ENCODE results near the gene RSPRY1.
"Not testable (repeated sequence)": the region's sequence is repeated elsewhere in the genome, so short reads cannot be mapped to it uniquely, and the experiment has no call there.

RSPRY1 gene

DNA sequence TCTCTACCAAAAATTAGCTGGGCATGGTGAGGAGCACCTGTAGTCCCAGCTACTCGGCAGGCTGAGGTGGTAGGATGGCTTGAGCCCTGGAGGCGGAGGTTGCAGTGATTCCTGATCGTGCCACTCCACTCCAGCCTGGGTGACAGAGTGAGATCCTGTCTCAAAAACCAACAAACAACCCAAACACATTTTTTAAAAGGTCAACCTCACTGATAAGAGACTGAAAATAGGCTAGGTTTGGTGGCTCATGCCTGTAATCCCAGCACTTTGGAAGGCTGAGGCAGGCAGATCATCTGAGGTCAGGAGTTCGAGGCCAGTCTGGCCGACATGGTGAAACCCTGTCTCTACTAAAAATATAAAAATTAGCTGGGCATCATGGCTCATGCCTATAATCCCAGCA is 89.8 kb downstream of the RSPRY1 start:
- H3K36me3 ChIP-seq (ENCODE audit: control insufficient read depth in 2 of 2, insufficient read depth in 2 of 2, low read length in 2 of 2); H3K4me3 ChIP-seq (ENCODE audit: low read length in 2 of 2); H3K9me3 ChIP-seq (ENCODE audit: control insufficient read depth in 2 of 2, low read length in 2 of 2); H3K27me3 ChIP-seq (ENCODE audit: control insufficient read depth in 1 of 2, insufficient read depth in 2 of 2, low read length in 2 of 2); H3K27ac ChIP-seq (ENCODE audit: low read length); H3K9ac ChIP-seq (ENCODE audit: low read length in 2 of 2); H3K4me1 ChIP-seq (ENCODE audit: control insufficient read depth, insufficient read depth, low read length): not testable (repeated sequence)

DNA sequence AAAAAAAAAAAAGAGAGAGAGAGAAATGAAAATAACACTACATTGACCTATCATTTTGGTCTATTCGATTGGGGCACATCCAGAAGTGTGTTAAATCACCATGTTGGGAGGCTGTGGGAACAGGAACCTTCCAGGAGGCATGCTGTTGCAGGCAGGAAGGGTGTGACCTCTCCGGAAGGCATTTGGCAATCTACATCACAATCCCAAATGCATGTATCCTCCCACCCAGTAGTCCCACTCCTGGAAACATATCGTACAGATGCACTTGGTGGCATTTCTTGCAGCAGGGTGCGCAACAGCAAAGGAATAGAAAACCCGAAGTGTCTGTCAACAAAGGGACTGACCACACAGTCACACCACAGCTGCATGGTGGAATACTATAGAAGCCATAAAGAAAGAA is 90.5 kb downstream of the RSPRY1 start:
- H3K27me3 ChIP-seq (ENCODE audit: control insufficient read depth in 1 of 2, insufficient read depth in 2 of 2, low read length in 2 of 2), result no peaks in the 10 kb centered on the region
- H3K4me3 ChIP-seq (ENCODE audit: low read length in 2 of 2), result no peak overlapping the region
- no peak overlapping the region for H3K27ac ChIP-seq (ENCODE audit: low read length)
- no peaks in the 10 kb centered on the region for H3K4me1 ChIP-seq (ENCODE audit: control insufficient read depth, insufficient read depth, low read length)
- no peaks in the 10 kb centered on the region for H3K36me3 ChIP-seq (ENCODE audit: control insufficient read depth in 2 of 2, insufficient read depth in 2 of 2, low read length in 2 of 2)
- H3K9ac ChIP-seq (ENCODE audit: low read length in 2 of 2), result no peak overlapping the region
- H3K9me3 ChIP-seq (ENCODE audit: control insufficient read depth in 2 of 2, low read length in 2 of 2), result no peaks in the 10 kb centered on the region

DNA sequence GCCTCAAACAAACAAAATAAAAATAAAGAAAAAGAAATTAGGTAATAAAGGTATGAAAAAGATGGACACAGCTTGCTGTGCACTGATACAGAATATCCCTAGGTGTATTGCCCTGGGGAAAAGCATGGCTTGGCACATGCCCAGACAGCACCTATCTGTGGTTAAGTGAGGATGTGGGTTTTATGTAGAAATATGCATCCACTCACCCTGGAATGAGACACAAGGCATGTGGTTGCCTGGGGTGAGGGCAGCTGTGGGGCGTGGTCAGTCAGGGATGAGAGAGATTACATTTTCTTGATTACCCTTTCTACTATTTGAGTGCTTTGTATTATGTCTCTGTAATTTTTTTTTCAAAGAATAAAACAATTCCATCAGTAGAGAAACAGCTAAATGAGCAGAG is 91.5 kb downstream of the RSPRY1 start:
- H3K4me1 ChIP-seq (ENCODE audit: control insufficient read depth, insufficient read depth, low read length), result no peaks in the 10 kb centered on the region
- no peak overlapping the region for H3K27ac ChIP-seq (ENCODE audit: low read length)
- peaks cover 0 to 3% of the 10 kb centered on the region in 2 donors for H3K27me3 ChIP-seq (ENCODE audit: control insufficient read depth in 1 of 2, insufficient read depth in 2 of 2, low read length in 2 of 2)
- no peak overlapping the region for H3K4me3 ChIP-seq (ENCODE audit: low read length in 2 of 2)
- H3K9me3 ChIP-seq (ENCODE audit: control insufficient read depth in 2 of 2, low read length in 2 of 2), result no peaks in the 10 kb centered on the region
- H3K36me3 ChIP-seq (ENCODE audit: control insufficient read depth in 2 of 2, insufficient read depth in 2 of 2, low read length in 2 of 2), result no peaks in the 10 kb centered on the region
- no peak overlapping the region for H3K9ac ChIP-seq (ENCODE audit: low read length in 2 of 2)

DNA sequence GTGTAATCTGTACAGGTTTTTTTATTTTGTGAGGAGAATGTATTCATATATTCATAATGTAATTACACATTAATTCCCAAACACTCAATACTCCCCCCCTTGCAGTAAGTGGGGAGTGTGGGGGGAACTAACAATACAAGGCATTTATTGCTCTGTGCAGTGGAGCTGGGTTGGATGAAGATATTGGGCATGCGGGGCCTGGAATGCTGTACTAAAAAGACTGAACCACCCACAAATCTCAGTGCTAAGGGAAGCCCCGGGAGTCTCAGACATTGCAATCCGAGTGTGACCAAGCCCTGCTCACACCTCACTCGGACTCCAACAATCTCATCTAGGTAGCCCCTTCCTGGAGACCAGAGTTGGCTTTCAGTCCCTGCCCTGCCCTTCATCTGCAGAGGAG is 92.4 kb downstream of the RSPRY1 start:
- Histone ChIP-seq H3K27me3 (ENCODE audit: control insufficient read depth in 1 of 2, insufficient read depth in 2 of 2, low read length in 2 of 2) (peaks cover 4 to 11% of the 10 kb centered on the region in 2 donors), H3K4me3 (ENCODE audit: low read length in 2 of 2) (no peak overlapping the region), H3K9ac (ENCODE audit: low read length in 2 of 2) (no peak overlapping the region), H3K9me3 (ENCODE audit: control insufficient read depth in 2 of 2, low read length in 2 of 2) (no peaks in the 10 kb centered on the region), H3K4me1 (ENCODE audit: control insufficient read depth, insufficient read depth, low read length) (no peaks in the 10 kb centered on the region), H3K27ac (ENCODE audit: low read length) (no peak overlapping the region), H3K36me3 (ENCODE audit: control insufficient read depth in 2 of 2, insufficient read depth in 2 of 2, low read length in 2 of 2) (no peaks in the 10 kb centered on the region)

DNA sequence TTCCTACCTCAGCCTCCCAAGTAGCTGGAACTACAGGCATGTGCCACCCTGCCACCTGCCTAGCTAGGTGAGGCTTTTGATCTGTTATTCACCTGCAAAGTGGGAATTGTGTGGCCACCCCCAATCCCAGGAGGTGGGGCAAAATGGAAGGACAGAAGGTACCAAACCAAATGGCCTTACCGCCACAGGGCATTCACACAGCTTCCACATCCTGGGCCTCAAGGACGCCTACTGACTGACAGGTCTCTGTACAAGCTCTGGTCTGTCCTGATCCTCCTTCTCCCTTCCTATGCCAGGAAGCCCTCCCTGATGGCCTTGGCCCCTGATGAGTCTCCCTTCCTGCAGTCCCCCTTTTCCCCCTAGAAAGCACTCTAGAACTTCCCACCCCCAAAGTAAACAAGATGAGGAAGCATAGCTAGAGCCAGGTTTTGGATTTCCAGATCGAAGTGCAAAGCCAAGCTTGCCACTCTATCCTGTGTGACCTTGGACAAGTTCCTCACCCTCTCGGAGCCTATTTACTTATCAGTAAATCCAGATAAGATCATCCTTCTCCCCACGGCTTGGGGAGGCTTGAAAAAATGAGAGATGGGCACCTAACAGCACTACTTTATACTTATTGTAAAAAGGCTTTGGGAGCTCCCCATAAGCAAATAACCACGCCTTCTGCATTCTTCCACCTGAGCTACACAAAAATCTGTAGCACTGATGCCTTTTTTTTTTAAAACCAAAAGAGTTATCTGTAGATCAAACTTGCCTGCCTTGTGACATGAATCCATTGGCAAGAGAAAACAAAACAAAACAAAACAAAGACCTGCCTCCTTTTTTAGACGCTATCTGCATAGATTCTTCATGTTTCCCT is 93.9 kb downstream of the RSPRY1 start:
- no peak overlapping the region for H3K4me3 ChIP-seq (ENCODE audit: low read length in 2 of 2)
- H3K36me3 ChIP-seq (ENCODE audit: control insufficient read depth in 2 of 2, insufficient read depth in 2 of 2, low read length in 2 of 2), result no peaks in the 10 kb centered on the region
- no peaks in the 10 kb centered on the region for H3K9me3 ChIP-seq (ENCODE audit: control insufficient read depth in 2 of 2, low read length in 2 of 2)
- H3K27ac ChIP-seq (ENCODE audit: low read length), result no peak overlapping the region
- peaks cover 11% of the 10 kb centered on the region for H3K4me1 ChIP-seq (ENCODE audit: control insufficient read depth, insufficient read depth, low read length)
- H3K27me3 ChIP-seq (ENCODE audit: control insufficient read depth in 1 of 2, insufficient read depth in 2 of 2, low read length in 2 of 2), result peaks cover 12 to 26% of the 10 kb centered on the region in 2 donors
- H3K9ac ChIP-seq (ENCODE audit: low read length in 2 of 2), result no peak overlapping the region

DNA sequence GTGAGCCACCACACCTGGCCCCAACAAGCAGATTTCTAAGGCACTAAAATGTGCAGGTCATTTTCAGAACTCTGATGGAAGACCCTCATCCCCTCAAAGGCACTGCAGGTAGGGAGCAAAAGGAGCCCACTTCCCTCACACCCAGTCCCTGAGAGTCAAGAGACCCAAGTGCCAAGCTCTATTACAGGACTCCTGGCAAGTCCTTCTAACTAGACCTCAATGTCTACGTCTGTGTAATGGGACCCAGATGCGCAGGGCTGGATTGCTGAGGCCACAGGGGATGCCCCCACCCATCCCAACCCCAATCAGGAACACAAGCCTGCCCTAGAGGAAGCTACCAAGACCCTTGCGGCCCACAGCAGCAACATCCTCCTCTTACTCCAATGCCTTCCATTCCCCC is 95.7 kb downstream of the RSPRY1 start:
- H3K27me3 ChIP-seq (ENCODE audit: control insufficient read depth in 1 of 2, insufficient read depth in 2 of 2, low read length in 2 of 2), result peaks cover 16 to 30% of the 10 kb centered on the region in 2 donors
- peaks cover 13% of the 10 kb centered on the region for H3K4me1 ChIP-seq (ENCODE audit: control insufficient read depth, insufficient read depth, low read length)
- H3K36me3 ChIP-seq (ENCODE audit: control insufficient read depth in 2 of 2, insufficient read depth in 2 of 2, low read length in 2 of 2), result no peaks in the 10 kb centered on the region
- no peak overlapping the region for H3K4me3 ChIP-seq (ENCODE audit: low read length in 2 of 2)
- no peak overlapping the region for H3K27ac ChIP-seq (ENCODE audit: low read length)
- no peaks in the 10 kb centered on the region for H3K9me3 ChIP-seq (ENCODE audit: control insufficient read depth in 2 of 2, low read length in 2 of 2)
- no peak overlapping the region for H3K9ac ChIP-seq (ENCODE audit: low read length in 2 of 2)

DNA sequence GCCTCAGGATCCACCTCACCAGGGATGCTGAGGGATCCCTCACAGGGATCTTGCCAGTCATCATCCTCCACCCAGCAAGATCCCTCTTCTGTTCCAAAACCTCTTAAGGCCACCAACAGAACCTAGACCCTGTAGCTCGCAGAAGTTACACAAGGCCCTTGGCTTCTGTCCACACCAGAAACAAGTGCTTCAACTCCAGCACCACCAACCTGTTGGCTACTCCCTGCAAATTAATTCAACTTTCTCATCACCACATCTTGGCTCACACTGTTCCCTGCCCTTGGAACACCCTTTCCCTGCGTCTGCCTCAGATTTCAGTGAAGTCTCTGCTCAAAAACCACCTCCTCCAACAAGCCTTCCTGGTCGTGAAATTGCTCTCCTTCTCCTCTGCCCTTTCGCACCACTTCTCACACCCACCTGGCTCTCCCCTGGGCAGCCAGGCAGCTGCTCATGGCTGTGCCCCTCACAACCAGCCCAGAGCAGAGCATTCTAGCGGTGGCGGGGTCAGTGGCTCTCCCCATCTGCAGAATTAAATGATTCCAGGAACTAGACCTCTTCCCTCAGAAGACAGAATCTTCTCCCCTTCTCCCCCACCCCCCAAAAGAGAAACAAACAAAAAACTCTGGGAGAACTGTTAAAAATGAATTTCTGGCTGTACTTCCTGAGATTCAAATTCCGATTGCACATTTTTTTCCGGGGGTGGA is 96.5 kb downstream of the RSPRY1 start:
- peaks cover 13% of the 10 kb centered on the region for H3K4me1 ChIP-seq (ENCODE audit: control insufficient read depth, insufficient read depth, low read length)
- H3K27ac ChIP-seq (ENCODE audit: low read length), result no peak overlapping the region
- no peaks in the 10 kb centered on the region for H3K36me3 ChIP-seq (ENCODE audit: control insufficient read depth in 2 of 2, insufficient read depth in 2 of 2, low read length in 2 of 2)
- no peak overlapping the region for H3K4me3 ChIP-seq (ENCODE audit: low read length in 2 of 2)
- H3K9ac ChIP-seq (ENCODE audit: low read length in 2 of 2), result no peak overlapping the region
- peaks cover 16 to 30% of the 10 kb centered on the region in 2 donors for H3K27me3 ChIP-seq (ENCODE audit: control insufficient read depth in 1 of 2, insufficient read depth in 2 of 2, low read length in 2 of 2)
- no peaks in the 10 kb centered on the region for H3K9me3 ChIP-seq (ENCODE audit: control insufficient read depth in 2 of 2, low read length in 2 of 2)

DNA sequence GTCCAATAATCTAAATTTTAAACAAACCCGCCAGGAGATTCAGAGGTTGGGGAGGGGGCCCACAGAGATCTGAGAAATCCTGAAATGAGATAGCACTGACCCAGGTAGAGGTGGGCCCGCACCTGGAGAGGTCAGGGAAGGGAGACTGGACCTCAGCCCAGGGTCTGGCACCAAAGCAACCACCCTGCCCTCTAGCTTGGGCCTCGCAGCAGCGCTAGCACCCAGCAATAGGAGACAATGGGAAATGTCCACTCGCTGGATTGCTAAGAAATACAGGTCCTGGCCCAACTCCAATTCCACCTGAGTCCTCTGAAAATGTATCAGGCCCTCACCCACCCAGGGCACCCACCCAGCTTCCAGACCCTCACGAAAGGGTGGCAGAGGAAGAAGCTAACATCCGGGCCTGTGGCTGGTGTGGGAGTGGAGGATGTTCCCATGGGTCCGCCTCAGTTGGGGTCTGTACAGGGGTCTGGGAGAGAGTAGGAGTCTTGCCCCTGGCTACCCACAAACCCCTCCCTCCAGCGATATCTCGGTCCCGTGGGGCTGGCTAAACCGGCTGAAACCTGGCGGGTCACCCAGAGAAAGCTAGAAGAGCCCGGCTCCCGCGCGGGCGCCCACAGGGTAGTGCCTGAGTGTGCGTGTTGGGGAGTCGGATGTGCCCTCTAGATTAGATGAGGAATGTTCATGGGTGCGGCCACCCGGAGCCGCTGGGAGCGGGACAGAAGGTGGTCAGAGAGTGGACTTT is 97.3 kb downstream of the RSPRY1 start:
- peaks cover 13% of the 10 kb centered on the region for H3K4me1 ChIP-seq (ENCODE audit: control insufficient read depth, insufficient read depth, low read length)
- no peak overlapping the region for H3K9ac ChIP-seq (ENCODE audit: low read length in 2 of 2)
- no peaks in the 10 kb centered on the region for H3K9me3 ChIP-seq (ENCODE audit: control insufficient read depth in 2 of 2, low read length in 2 of 2)
- H3K27me3 ChIP-seq (ENCODE audit: control insufficient read depth in 1 of 2, insufficient read depth in 2 of 2, low read length in 2 of 2), result peaks cover 16 to 30% of the 10 kb centered on the region in 2 donors
- H3K4me3 ChIP-seq (ENCODE audit: low read length in 2 of 2), result peak overlapping the region in 1 of 2 donors; percentile 71
- H3K36me3 ChIP-seq (ENCODE audit: control insufficient read depth in 2 of 2, insufficient read depth in 2 of 2, low read length in 2 of 2), result no peaks in the 10 kb centered on the region
- H3K27ac ChIP-seq (ENCODE audit: low read length), result no peak overlapping the region

DNA sequence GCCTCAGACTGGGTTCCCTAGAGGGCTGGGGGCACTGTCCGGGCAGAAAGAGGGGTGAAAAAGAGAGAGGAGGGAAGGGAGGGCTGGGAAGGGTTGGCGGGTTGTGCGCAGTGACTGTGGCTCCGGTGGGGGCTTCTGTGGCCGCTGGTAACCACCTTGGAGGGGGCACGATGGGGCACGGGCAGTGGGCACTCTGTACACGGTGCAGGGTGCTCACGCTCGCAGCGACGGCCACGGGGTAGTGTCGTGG is 97.8 kb downstream of the RSPRY1 start:
- Histone ChIP-seq H3K36me3 (ENCODE audit: control insufficient read depth in 2 of 2, insufficient read depth in 2 of 2, low read length in 2 of 2) (no peaks in the 10 kb centered on the region), H3K9me3 (ENCODE audit: control insufficient read depth in 2 of 2, low read length in 2 of 2) (no peaks in the 10 kb centered on the region), H3K27me3 (ENCODE audit: control insufficient read depth in 1 of 2, insufficient read depth in 2 of 2, low read length in 2 of 2) (peaks cover 16 to 30% of the 10 kb centered on the region in 2 donors), H3K4me1 (ENCODE audit: control insufficient read depth, insufficient read depth, low read length) (peaks cover 13% of the 10 kb centered on the region), H3K4me3 (ENCODE audit: low read length in 2 of 2) (peak overlapping the region; percentile 35 to 71), H3K9ac (ENCODE audit: low read length in 2 of 2) (no peak overlapping the region), H3K27ac (ENCODE audit: low read length) (no peak overlapping the region)

DNA sequence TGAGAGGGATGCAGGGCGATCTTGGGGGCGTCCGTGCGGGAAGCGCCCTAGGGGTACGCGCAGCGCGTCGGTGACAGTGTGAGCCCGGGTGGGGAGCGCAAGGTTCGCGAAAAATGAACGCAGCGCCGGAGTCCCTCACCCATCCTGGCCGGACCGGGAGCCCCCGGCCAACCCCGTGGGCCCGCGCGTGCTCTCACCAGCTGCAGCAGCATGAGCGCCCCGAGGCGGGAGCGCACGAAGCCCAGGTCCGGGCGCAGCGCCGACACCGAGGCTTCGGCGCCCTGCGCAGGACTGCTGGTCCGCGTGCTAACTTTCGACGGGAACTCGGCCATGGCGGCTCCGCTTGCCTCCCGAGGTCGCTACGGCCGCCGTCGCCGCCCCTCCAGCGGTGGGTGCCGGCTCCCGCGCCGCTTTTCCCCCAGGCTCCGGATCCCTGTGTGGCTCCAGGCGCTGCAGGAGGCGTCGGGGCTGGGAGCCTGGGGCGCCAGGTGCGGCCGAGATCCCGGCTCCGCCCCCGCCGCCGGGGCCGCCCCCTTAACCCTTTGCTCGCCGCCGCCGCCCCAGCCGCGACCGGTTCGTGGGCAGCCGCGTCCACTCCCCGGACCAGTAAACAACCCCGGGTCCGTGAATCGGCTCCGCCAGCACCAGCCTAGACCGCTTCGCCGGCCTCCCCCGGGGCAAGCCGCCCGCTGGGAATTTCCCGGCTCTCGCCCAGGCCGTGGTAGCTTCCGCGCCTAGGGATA is 98.3 kb downstream of the RSPRY1 start, which contains the start of gene PLLP:
Gene PLLP, minus strand, starts transcription at position 464 of the 743 bp plus-strand sequence. Its CDS starts 132 bp downstream, at position 332.
- Histone ChIP-seq H3K4me1 (ENCODE audit: control insufficient read depth, insufficient read depth, low read length) (peaks cover 13% of the 10 kb centered on the region), H3K36me3 (ENCODE audit: control insufficient read depth in 2 of 2, insufficient read depth in 2 of 2, low read length in 2 of 2) (no peaks in the 10 kb centered on the region), H3K4me3 (ENCODE audit: low read length in 2 of 2) (peak within 1 kb of the TSS; percentile 40 to 71), H3K27ac (ENCODE audit: low read length) (no peak within 1 kb of the TSS), H3K9ac (ENCODE audit: low read length in 2 of 2) (no peak within 1 kb of the TSS), H3K27me3 (ENCODE audit: control insufficient read depth in 1 of 2, insufficient read depth in 2 of 2, low read length in 2 of 2) (peaks cover 16 to 30% of the 10 kb centered on the region in 2 donors), H3K9me3 (ENCODE audit: control insufficient read depth in 2 of 2, low read length in 2 of 2) (no peaks in the 10 kb centered on the region)
